Neural crest cell (in vitro differentiated cells): ENCODE measurements around the gene DUSP22. TPM values are rescaled to one million over a fixed set of nuclear protein-coding genes. Genes with fewer than 3 reads are reported as not detected.

Experiments
- DNase-seq: peaks from one replicate; pipeline ENCODE4 v3.0.0; 2021; ENCODE audit warnings: low read depth, mixed read lengths, low spot score
- H3K27ac Mint-ChIP-seq: one replicate; pipeline ENCODE4 v1.8.0; 2021; ENCODE audit warnings: mild to moderate bottlenecking, mixed read lengths; ENCODE audit not compliant: unreplicated experiment
- H3K27me3 Mint-ChIP-seq: 2 replicates; pipeline ENCODE4 v1.8.0; 2021; ENCODE audit warnings: low read depth, mild to moderate bottlenecking, mixed read lengths
- H3K36me3 Mint-ChIP-seq: 2 replicates; pipeline ENCODE4 v1.8.0; 2021; ENCODE audit warnings: low read depth, mild to moderate bottlenecking, mixed read lengths
- H3K4me1 Mint-ChIP-seq: 2 replicates; pipeline ENCODE4 v1.8.0; 2021; ENCODE audit warnings: mixed read lengths
- H3K4me3 Mint-ChIP-seq: one replicate; pipeline ENCODE4 v1.8.0; 2021; ENCODE audit warnings: mild to moderate bottlenecking, mixed read lengths
- H3K9me3 Mint-ChIP-seq: 2 replicates; pipeline ENCODE4 v1.8.0; 2021; ENCODE audit warnings: mixed read lengths
- CTCF ChIP-seq: fragments of 200-600 bp; sonication (generic); conservative IDR thresholded peaks from 2 replicates; pipeline ENCODE4 v1.5.0; 2021; ENCODE audit warnings: antibody characterized with exemption, mild to moderate bottlenecking
- total RNA-seq: library from RNA; stranded (reverse); gene quantifications from 2 replicates; pipeline ENCODE4 v1.2.1, GENCODE V29; 2021

DUSP22 gene
- total RNA-seq, 1 donor from 2014 or later = 35.1 TPM

- H3K27ac Mint-ChIP-seq = no peak overlapping the region
- H3K4me3 Mint-ChIP-seq = no peak overlapping the region
- H3K4me1 Mint-ChIP-seq = no peaks in the 10 kb centered on the region
- no peak for TF ChIP-seq CTCF
- H3K9me3 Mint-ChIP-seq = peaks cover 4% of the 10 kb centered on the region
- no peaks in the 10 kb centered on the region for H3K36me3 Mint-ChIP-seq
- H3K27me3 Mint-ChIP-seq = no peaks in the 10 kb centered on the region
- DNase-seq = no peak
Observed at GRCh38 chr6:257031-257725, 35.1 kb upstream of the DUSP22 start.

- no peak for DNase-seq
- no peaks in the 10 kb centered on the region for H3K4me1 Mint-ChIP-seq
- no peak overlapping the region for H3K4me3 Mint-ChIP-seq
- no peaks in the 10 kb centered on the region for H3K27me3 Mint-ChIP-seq
- H3K9me3 Mint-ChIP-seq = peaks cover 4% of the 10 kb centered on the region
- H3K27ac Mint-ChIP-seq = no peak overlapping the region
- TF ChIP-seq CTCF = no peak
- H3K36me3 Mint-ChIP-seq = no peaks in the 10 kb centered on the region
Observed at GRCh38 chr6:257774-258173, 34.5 kb upstream of the DUSP22 start.

GRCh38 chr6:259316-259715 lies 33.0 kb upstream of the DUSP22 start:
- Mint-ChIP-seq H3K27me3 (no peaks in the 10 kb centered on the region), H3K9me3 (peaks cover 4% of the 10 kb centered on the region), H3K27ac (no peak overlapping the region), H3K4me3 (no peak overlapping the region), H3K4me1 (no peaks in the 10 kb centered on the region), H3K36me3 (no peaks in the 10 kb centered on the region)
- TF ChIP-seq CTCF = no peak
- DNase-seq = no peak

GRCh38 chr6:259901-260508 lies 32.3 kb upstream of the DUSP22 start:
- no peak overlapping the region for H3K27ac Mint-ChIP-seq
- no peaks in the 10 kb centered on the region for H3K4me1 Mint-ChIP-seq
- no peak for TF ChIP-seq CTCF
- H3K36me3 Mint-ChIP-seq = no peaks in the 10 kb centered on the region
- no peaks in the 10 kb centered on the region for H3K27me3 Mint-ChIP-seq
- no peak for DNase-seq
- no peak overlapping the region for H3K4me3 Mint-ChIP-seq
- peaks cover 4% of the 10 kb centered on the region for H3K9me3 Mint-ChIP-seq

GRCh38 chr6:264626-265025 lies 27.7 kb upstream of the DUSP22 start:
- no peaks in the 10 kb centered on the region for H3K36me3 Mint-ChIP-seq

More at GRCh38 chr6:264626-265025, 27.7 kb upstream of the DUSP22 start:
- TF ChIP-seq CTCF = no peak
- Mint-ChIP-seq H3K27me3 (peaks cover 8% of the 10 kb centered on the region), H3K4me3 (no peak overlapping the region), H3K4me1 (no peaks in the 10 kb centered on the region), H3K27ac (no peak overlapping the region), H3K9me3 (peaks cover 9% of the 10 kb centered on the region)
- DNase-seq = no peak
